CMK (cell line): ENCODE results near the gene GSTM3.
"Not testable (repeated sequence)": the region's sequence is repeated elsewhere in the genome, so short reads cannot be mapped to it uniquely, and the experiment has no call there.

Experiments used
- DNase-seq: peaks from one replicate; pipeline ENCODE4 v3.0.0-alpha.2; 2010; ENCODE audit warnings: low read depth

GSTM3 gene

DNA sequence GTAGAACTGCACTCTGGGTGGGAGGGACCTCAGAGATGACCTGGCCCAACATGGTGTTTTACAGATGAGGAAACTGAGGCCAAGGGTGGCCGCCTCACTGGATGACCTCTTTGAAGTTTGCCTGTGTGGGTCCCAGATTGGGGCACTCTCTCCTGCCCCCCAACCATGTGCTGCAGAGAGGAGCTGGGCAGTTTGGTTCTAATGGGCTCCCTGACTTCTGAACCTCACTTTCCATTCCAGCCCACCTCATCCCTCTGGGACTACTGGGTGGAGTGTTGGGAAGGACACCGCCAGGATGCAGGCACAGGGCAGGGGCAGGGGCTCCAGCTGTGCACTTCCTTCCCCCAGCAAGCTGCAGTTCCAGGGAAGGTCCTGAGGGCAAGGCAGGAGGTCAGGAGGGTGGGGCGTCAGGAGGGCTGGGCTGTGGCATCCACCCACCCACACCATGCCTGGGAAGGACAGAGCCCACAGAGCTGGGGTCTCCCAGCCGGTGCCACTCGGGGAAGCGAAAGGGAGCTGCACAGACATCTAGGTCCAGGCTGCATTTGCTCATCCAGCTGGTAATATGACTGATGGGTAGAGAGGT, 33.2 kb upstream of the GSTM3 start:
- no peak for DNase-seq

DNA sequence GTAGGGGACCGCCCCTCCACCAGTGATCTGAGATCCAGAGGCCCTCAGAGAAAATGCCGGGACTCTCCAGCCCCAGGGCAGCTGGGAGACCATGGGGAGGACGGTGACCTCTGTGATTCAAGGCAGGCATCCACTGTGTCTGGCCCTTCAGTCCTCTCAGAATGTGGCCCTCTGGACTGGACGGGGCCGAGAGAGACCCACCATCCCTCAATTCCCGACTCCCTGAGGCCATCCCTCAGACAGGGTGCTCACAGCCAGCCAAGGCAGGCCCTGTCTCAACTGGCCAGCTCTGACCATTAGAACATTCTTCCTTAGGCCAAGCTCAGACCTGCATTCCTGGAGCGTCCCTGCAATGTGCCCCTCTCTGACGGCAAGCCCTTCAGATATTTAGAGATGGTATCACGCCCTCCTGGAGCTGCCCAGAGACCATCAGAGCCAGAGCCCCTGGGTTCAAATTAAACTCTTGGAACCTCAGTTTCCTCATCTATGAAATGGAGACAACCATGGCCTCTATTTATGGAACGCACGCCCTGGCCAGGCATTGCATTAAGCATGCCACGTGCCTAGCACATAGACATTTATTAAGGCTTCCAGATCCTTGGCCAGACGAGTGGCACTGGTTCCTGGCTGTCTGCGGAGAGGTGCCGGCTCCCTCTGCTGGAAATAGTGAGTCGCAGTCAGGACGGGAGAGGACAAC, 32.5 kb upstream of the GSTM3 start:
- no peak for DNase-seq

DNA sequence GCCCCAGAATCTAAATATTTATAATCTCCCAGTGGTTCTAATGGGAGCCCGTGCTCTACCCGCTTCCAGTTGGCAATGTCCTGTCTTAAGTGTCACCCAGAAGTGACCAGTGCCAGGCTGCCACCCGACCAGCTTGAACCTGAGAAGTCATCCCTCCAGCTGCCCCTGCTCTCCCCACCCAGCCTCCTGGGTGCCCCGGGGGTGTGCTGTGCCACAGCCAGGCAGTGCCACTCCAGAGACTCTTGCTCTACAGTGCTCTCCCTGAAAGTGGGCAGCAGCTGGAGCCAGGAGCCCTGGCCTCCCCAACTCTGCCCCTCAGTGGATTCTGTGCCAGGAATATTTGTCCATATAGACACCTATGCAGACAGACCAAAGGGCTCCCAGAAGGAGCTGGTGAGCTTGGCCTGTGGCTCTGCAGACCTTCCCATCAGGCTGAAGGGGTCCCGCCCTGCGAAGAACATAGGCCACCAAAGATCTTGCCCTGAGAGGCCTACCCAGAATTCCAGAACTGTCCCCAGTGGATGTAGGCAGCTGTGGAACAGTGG, 31.9 kb upstream of the GSTM3 start:
- no peak for DNase-seq

DNA sequence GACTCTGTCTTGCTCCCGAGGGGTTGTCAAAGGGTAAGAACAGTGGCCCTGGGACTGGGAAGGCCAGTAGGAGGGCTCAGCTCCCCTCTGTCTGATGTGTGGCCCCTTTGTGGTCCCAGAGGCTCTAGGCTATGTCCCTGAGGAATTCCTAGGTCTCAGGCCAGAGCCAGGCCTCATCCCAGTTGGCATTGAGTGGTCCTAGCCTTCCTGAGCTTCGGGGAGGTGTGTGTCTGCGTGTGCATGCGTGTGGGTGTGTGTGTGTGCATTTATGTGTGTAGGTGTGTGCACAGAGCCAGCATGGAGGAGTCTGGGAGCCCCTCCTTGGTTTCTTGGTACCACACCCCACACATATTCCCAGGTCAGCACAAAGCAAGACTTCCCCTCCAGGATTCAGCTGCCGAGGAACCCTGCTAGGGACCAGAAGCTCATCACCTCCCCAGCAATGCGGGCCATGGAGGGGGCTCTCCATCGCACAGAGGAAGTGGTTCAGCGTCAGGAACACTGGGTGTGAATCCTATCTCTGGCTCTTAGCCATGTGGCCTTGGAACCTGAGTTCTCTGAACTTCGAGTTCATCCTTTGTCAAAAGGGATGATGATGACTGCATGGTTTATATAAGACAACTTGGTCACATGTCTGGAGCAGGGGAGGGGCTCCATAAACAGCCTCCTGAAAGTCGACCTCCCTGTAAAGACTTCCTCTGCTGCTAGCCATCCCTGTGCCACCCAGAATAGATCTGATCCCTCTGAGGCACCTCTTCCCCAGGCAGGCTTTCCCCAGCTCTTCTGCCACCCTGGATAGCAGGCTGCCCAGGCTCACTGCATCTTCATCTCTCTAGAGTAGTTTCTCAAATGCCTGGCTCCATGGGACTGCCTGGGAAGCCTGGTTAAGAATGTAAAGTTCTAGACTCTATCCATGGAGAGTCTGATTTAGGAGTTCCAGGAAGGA, 31.1 kb upstream of the GSTM3 start:
- DNase-seq: no peak

DNA sequence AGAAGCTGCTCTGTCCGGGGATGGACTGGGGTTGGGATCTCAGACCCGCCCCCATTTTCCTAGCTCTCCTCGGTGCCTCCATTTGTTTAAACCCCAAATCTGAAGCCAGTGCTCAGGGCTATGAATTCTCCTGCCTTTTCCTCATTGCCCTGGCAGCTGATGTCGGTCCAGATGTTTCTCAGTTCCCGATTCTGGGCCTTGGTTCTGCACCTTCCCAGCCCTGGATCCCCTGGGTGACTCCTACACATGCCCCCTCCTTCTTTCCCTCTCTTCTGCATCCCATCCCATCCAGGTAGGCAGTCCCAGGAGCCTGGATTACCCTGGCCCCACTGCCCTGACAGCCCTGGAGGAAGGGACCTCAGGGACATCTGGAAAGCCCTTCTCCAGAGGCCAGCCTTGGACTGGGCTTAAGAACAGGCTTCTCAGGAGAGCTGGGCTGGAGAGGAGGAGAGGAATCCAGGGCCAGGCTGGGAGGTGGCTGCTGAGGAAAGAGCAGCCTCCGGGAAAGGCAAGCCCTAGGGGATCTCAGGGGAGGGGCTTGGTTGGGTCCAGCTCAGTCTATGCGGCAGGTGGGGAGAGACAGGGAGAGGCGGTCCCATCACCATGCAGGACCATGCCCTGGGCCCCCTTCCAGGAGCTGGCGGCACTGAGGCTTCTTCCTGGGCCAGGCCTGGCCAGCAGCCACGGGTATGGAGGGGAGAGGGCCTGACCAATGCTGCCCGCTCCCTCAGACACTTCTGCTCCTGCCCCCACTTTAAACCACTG, 29.7 kb upstream of the GSTM3 start:
- DNase-seq: no peak

DNA sequence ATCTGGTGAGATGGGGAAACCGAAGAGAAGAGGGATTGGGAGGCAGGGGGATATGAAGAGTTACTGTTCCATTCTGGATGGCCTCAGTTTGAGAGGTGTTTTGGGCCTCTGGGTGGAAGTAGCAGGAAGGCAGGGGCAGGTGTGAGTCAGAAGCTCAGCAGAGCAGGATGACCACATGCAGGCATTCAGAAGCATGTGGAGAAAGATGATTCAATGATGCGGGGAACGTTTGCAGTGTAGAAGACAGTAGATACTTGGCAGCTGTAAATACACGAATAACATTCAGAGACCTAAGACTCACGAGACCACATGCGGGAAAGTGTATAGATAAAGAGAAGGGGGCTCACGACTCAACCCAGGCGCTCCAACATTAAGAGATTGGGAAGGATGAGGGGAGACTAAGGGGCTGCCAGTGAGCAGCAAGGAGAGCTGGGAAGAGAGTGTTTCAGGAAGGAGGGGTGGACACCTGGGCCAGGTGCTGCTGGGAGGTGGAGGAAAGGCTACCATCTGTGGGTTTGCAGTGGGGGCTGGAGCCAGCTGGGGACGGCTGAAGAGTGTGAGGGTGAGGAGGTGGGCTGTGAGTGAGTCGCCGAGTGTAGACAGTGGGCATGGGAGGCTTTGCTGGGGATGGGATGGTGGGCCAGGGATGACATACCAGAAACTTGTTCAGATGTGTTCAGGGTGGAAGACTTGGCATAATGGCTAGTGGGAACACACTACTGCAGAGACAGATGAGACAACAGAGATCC, 28.7 kb upstream of the GSTM3 start:
- DNase-seq: no peak

DNA sequence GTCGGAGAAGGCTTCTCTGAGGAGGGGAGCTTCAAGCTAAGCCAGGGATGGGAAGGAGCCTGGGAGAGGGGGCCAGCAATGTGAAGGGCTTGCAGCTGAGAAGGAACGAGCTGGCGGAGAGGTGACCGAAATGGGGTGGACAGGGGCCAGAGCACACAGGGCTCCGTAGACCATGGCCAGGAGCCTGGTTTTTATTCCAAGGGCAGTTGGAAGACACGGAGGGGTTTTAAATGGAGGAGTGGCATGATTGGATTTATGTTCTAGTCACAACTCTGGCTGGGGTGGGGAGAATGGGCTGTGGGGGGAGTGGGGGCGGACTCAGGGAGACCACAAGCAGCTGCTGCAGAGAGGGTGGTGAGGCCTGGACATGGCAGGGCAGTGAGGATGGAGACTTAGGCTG, 28.0 kb upstream of the GSTM3 start:
- no peak for DNase-seq

DNA sequence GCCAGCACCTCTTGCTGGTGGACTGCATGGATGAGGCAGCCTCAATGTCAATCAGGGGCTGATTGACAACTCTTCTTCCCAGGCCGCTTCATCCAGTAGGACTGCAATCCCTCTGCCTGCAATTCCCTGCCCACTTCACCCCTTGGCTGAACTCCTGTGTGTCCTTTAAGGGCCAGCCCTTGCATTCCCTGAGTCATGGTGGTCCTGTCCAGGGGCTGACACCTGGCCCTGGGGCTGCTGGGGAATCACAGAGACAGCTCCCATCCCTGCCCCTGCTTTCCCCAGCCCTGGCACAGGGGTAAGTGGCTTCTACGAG, 27.5 kb upstream of the GSTM3 start:
- no peak for DNase-seq

DNA sequence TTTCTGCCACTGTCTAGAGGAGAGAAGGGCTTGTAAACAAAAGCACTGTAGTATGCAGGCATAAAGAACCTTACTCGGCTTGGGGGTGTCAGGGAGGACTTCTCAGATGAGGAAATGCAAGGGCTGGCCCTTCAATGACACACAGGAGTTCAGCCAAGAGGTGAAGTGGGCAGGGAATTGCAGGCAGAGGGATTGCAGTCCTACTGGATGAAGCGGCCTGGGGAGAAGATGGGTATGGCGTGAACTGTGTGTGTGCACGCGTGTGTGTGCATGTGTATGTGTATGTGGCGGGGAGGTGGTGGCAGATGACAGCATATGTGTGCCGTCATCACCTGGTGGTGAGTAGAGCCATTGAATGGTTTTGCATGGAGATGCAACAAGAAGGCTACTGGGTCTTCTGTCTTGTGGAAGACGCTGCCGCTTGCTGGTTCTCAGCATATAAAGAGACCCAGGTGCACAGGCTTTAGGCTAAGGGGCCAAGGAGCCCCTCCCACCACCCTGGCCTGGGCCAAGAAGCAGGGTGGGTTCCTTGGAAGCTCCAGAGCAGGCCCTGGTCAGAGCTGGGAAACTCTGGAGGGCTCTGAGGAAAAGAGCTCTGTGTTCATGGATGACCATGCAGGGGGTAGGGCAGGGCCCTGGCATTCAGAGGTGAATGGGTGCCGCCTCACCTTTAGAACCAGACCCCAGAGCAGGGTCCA, 26.9 kb upstream of the GSTM3 start:
- no peak for DNase-seq

DNA sequence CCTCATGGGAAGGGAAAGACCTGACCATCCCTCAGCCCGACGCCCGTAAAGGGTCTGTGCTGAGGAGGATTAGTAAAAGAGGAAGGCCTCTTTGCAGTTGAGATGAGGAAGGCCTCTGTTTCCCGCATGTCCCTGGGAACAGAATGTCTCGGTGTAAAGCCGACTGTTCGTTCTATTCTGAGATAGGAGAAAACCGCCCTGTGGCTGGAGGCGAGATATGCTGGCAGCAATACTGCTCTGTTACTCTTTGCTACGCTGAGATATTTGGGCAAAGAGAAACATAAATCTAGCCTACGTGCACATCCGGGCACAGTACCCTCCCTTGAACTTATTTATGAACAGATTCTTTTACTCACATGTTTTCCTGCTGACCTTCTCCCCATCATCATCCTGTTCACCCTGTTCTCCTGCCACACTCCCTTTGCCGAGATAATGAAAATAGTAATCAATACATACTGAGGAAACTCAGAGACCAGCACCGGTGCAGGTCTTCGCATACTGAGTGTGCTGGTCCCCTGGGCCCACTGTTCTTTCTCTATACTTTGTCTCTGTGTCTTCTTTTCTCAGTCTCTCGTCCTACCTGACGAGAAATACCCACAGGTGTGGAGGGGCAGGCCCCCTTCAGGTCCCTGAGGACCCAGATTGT, 26.3 kb upstream of the GSTM3 start:
- DNase-seq: not testable (repeated sequence)

DNA sequence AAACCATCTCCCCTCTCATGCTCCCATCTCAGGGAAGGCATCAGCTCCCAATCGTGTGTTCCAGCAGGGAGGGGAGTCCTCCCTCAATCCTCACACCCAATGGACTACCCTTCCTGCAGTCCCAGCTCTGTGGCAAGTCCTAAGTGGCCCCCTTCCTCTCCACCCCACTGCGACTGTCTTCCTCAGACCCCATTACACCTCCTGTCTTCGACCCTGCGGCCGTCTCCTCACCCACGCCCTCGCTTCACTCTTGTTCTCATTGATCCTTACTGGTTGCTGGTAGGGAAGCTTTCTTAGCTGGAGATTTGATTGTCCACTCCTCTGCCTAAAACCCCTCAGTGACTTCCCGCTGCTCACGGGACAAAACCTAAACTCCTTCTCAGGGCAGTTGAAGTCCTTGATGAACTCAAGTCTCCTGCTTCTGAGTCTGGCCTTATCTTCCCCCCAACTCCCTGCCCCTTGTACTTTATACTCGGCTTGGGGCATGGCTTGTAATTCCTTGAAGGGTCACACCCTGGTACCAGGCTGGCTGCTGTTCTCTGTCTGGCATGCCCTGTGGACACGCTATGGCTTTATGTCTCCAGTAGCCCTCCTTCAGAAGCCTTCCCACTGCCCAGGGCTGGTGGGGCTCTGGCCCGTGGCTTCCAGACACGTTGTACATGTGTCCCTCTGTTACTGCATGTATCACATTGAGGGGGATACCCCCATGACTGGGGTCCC, 25.2 kb upstream of the GSTM3 start:
- no peak for DNase-seq

DNA sequence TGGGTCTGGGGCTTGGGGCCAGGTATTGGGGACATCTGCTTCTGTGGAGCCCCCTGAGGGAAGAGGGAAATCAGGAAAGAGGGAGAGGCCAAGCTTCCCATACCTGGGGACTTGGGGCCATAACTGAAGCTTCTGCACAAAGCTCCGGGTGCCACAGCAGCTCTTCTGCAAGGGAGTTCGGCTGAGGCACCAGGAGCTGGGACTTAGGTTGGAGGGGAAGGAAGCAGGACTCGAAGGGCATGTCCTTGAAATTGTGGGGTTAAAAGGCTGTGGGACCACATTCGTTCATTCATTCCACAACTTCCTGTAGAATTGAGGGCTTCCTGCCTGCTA, 24.6 kb upstream of the GSTM3 start:
- DNase-seq: no peak

DNA sequence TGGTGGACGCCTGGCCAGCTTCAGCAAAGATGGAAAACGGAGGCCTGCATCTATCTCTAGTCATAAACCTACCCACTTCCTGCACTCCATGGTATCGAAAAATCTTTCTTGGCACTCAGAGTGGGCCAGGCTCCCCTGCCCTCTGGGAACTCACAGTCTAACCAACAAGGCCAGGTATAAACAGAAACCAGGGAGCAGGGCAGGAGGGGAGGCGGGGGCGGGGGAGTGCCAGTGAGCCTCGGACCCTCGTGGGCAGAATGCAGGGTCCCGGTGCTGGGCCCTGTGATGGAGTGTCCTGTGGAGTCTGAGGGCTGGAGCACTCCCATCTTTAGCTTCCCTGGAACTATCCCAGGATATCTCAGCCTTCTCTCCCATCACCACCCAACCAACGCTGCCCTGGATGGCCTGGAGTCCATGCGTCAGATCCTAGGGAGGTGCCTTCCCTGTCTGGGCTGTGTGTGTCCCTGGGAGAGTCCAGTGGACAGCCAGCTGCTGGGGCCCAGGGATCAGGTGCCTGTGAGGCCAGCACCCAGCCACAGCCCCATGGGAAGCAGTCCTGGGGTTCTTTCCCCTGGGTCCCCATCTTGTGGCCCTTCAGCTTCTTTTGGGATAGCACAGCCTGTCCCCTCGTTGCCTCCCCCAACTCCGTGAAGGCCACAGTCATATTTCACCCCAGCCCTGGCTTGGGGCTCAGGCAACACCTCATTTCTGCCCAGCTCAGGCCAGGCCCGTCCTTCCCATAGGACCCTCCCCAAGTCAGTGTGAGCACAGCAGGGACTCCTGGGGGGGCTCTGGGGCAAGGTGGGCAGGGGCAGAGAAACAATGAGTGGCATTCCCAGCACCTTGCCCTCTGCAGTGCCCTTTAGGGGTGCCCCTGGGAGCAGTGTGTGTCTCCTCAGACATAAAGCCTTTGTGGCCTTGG, 24.0 kb upstream of the GSTM3 start:
- DNase-seq: no peak

DNA sequence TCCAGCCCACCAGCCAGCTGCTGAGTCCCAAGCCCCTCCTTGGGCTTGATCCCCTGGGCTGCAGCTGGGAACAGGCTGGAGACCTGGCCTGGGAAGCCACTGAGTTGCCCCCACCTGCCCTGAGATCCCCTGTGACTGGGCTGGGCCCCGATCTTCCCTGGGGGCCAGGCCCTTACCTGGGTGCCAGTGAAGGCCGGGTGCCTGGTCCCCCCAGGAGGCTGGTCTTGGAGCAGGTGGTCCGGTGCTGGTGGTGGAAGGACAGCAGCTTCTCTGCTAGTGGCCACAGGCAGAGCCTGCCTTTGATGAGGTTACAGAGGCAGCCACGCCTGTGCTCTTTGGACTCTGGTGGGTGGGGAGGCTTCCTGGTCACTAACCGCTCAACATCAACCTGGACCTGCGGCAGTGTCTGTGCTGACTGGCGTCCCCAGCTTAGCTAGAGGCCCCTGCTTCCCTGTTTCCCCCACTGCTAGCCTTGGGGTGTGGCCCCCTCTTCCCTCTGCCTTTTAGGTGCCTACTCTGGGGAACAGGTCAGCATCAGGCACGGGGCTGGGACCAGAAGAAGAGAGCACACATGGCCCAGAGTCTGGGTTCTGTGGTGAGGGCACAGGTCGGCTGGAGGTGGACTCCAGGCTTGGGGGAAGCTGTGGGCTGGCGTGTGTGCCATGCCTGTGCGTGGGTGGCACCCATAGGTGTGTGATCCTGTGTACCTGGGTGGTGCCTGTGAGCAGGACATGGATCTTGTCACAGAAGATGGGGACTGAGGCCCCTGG, 23.0 kb upstream of the GSTM3 start, which contains the start of gene EPS8L3:
TSS of gene EPS8L3 (minus strand) at position 278 of the 770 bp plus-strand sequence. CDS start 2,174 bp downstream, outside the sequence.
- no peak for DNase-seq

DNA sequence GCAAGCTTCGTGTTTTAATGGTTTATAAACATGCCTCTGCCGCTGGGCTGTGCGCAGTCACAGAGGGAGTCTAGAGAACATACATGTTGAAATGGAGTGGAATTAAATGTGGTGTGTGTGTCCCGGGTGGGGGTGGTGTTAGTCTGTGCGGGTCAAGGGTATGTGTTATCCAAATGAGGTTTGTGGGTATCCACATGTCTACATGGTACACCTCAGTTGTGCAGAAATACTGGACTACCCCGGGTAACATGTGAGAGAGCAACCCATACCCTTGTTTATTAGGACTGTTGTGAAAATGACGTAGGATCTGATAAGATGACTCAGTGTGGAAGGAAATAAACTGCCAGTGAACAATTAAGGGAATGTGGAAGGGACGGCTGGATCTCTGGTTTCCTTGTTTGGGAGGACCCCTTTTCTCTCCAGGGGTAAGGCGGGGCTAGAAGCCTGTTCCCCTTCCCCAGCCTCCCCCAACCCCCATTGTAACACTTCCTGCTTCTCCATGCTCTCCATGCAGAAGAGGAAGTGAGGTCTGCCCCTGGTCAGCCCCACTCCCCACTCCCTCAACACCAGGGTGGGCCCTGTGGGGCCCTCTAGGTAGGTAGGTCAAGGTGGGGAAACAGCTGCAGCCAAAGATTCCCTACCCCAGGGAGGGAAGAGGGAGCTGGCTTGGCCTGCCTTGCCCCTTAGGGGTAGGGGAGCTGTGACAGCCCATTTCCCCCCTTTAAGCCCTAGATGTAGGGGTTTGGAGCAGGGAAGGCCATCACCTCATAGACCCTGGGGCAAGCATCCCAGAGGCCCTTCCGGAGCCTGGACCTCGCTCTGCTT, 22.2 kb upstream of the GSTM3 start:
- peak; percentile 78 for DNase-seq

DNA sequence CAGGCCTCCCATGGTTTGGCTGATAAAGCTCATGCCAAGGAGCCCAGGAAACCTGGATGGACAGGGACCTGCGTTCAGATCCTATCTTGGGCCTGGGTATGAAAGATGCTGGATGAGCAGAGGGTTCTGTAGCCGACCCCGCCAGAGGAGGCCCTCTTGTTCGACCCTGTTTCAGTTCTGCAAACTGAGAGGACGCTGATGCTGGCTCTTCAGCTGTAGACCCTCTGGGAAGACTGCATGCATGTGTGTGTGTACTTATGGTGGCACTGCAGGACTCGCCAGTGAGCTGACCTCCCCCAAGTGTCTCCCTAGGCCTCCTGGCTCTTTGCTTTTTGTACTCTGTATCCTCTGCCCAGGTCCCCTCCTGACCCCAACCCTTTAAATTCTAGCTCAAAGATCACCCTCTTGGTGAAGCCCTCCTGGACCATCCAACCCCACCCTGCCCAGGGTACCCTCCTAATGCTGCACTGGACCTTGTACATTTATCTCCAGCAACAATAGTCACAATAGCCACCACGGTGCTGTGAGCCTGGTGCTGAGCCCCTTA, 21.3 kb upstream of the GSTM3 start:
- no peak for DNase-seq
